ENCODE measurements around the gene ELMOD2. TPM values are rescaled to one million over a fixed set of nuclear protein-coding genes. Genes with fewer than 3 reads are reported as not detected.
A peak's percentile ranks its signal among the peaks of the same experiment; 100 is the strongest.

Gene ELMOD2
- polyA plus RNA-seq, 1 donor from 2014 or later, result 101 TPM

DNA sequence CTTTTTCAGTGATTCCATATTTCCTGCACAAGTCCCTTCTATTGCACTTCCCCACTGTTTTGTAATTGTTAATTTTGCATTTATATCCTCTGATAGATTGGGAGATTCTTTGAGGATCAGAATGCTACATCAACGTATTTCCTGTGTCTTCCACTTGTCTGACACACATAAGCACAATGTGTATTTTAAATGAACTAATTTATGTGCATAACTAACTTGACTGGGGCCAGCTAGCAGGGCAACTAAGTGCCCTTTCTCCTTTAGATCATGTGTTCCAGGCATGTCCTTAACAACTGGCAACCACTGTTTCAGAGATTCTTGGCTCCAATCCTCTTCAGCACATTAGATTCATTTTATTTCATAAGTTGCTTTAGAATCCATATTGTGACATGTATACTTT, 60.5 kb downstream of the ELMOD2 start:
- Histone ChIP-seq H3K36me3 (ENCODE audit: insufficient read depth, low read length) (no peaks in the 10 kb centered on the region), H3K9ac (ENCODE audit: low read length) (no peak overlapping the region), H3K4me3 (ENCODE audit: low read length) (no peak overlapping the region), H2AFZ (ENCODE audit: low read depth, low read length) (no peak overlapping the region), H3K27ac (ENCODE audit: low read length) (no peak overlapping the region), H3K9me2 (ENCODE audit: insufficient read depth, low read length) (no peaks in the 10 kb centered on the region), H3K27me3 (ENCODE audit: insufficient read depth, low read depth, low read length) (no peaks in the 10 kb centered on the region), H4K20me1 (ENCODE audit: insufficient read depth) (no peaks in the 10 kb centered on the region), H3K79me2 (replicated peaks; ENCODE audit: insufficient read depth, low read length) (no peaks in the 10 kb centered on the region), H3K9me3 (ENCODE audit: low read length) (no peaks in the 10 kb centered on the region), H3K4me2 (ENCODE audit: low read length) (no peak overlapping the region), H3F3A (ENCODE audit: insufficient read depth, low read length, poor library complexity, severe bottlenecking) (no peaks in the 10 kb centered on the region)
- TF ChIP-seq MXI1 (conservative IDR thresholded peaks at IDR 0.05; ENCODE audit: poor library complexity, severe bottlenecking), result no peak
- no peak for TF ChIP-seq RAD21 (conservative IDR thresholded peaks at IDR 0.05)
- no peak for TF ChIP-seq EZH2 (IDR thresholded peaks at IDR 0.05; ENCODE audit: borderline replicate concordance, insufficient read depth, low read length, poor library complexity, severe bottlenecking)
- TF ChIP-seq EP300 (conservative IDR thresholded peaks at IDR 0.05; ENCODE audit: poor library complexity, severe bottlenecking), result no peak
- TF ChIP-seq POLR2AphosphoS5 (IDR thresholded peaks at IDR 0.05), result no peak
- no peak for TF ChIP-seq TAF1 (IDR thresholded peaks at IDR 0.05; ENCODE audit: low read depth)

DNA sequence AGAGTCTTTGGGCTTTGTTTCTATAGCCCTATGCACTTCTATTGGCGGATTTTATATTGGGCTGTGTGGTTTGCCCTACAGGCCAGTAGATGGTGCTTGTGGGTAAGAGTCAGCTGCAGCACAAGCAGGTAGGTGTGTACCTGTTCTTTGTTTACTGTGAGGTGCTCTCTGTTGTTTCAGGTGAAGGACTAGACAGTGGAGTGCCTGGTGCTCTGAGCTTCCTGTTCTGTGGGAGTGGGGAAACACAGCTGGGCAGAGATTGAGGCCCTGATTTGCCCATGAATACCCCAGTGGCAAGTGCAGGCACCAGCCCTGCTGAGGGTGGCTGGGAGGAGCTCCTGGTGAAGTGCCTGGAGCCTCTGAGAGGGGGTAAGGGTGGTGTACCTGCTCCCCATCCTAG, 71.1 kb downstream of the ELMOD2 start:
- no peak overlapping the region for H3K4me3 ChIP-seq (ENCODE audit: low read length)
- no peak overlapping the region for H3K4me2 ChIP-seq (ENCODE audit: low read length)
- no peaks in the 10 kb centered on the region for H3K9me3 ChIP-seq (ENCODE audit: low read length)
- H3K9me2 ChIP-seq (ENCODE audit: insufficient read depth, low read length), result no peaks in the 10 kb centered on the region
- H3K27me3 ChIP-seq (ENCODE audit: insufficient read depth, low read depth, low read length), result no peaks in the 10 kb centered on the region
- H3F3A ChIP-seq (ENCODE audit: insufficient read depth, low read length, poor library complexity, severe bottlenecking), result no peaks in the 10 kb centered on the region
- no peak overlapping the region for H3K9ac ChIP-seq (ENCODE audit: low read length)
- no peaks in the 10 kb centered on the region for H4K20me1 ChIP-seq (ENCODE audit: insufficient read depth)
- H3K27ac ChIP-seq (ENCODE audit: low read length), result no peak overlapping the region
- H3K36me3 ChIP-seq (ENCODE audit: insufficient read depth, low read length), result no peaks in the 10 kb centered on the region
- no peaks in the 10 kb centered on the region for H3K79me2 ChIP-seq (replicated peaks; ENCODE audit: insufficient read depth, low read length)
- TF ChIP-seq, protein P1, sequence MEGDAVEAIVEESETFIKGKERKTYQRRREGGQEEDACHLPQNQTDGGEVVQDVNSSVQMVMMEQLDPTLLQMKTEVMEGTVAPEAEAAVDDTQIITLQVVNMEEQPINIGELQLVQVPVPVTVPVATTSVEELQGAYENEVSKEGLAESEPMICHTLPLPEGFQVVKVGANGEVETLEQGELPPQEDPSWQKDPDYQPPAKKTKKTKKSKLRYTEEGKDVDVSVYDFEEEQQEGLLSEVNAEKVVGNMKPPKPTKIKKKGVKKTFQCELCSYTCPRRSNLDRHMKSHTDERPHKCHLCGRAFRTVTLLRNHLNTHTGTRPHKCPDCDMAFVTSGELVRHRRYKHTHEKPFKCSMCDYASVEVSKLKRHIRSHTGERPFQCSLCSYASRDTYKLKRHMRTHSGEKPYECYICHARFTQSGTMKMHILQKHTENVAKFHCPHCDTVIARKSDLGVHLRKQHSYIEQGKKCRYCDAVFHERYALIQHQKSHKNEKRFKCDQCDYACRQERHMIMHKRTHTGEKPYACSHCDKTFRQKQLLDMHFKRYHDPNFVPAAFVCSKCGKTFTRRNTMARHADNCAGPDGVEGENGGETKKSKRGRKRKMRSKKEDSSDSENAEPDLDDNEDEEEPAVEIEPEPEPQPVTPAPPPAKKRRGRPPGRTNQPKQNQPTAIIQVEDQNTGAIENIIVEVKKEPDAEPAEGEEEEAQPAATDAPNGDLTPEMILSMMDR (IDR thresholded peaks at IDR 0.05; ENCODE audit: poor library complexity, severe bottlenecking), result peak; percentile 15
- TF ChIP-seq SMC3 (conservative IDR thresholded peaks at IDR 0.05; ENCODE audit: poor library complexity), result no peak
- peak; percentile 9 for TF ChIP-seq RAD21 (conservative IDR thresholded peaks at IDR 0.05)
- TF ChIP-seq MXI1 (conservative IDR thresholded peaks at IDR 0.05; ENCODE audit: poor library complexity, severe bottlenecking), result no peak
- no peak for TF ChIP-seq EZH2 (IDR thresholded peaks at IDR 0.05; ENCODE audit: borderline replicate concordance, insufficient read depth, low read length, poor library complexity, severe bottlenecking)
- TF ChIP-seq EP300 (conservative IDR thresholded peaks at IDR 0.05; ENCODE audit: poor library complexity, severe bottlenecking), result no peak
- no peak overlapping the region for H2AFZ ChIP-seq (ENCODE audit: low read depth, low read length)

GRCh38 chr4:140600408-140600807, 76.4 kb downstream of the ELMOD2 start:
- no peaks in the 10 kb centered on the region for H3K9me3 ChIP-seq (ENCODE audit: low read length)
- H3K4me3 ChIP-seq (ENCODE audit: low read length), result no peak overlapping the region
- no peaks in the 10 kb centered on the region for H3K36me3 ChIP-seq (ENCODE audit: insufficient read depth, low read length)
- H3K79me2 ChIP-seq (replicated peaks; ENCODE audit: insufficient read depth, low read length), result no peaks in the 10 kb centered on the region
- H4K20me1 ChIP-seq (ENCODE audit: insufficient read depth), result no peaks in the 10 kb centered on the region
- no peaks in the 10 kb centered on the region for H3K27me3 ChIP-seq (ENCODE audit: insufficient read depth, low read depth, low read length)
- no peak overlapping the region for H3K9ac ChIP-seq (ENCODE audit: low read length)
- TF ChIP-seq POLR2AphosphoS5 (IDR thresholded peaks at IDR 0.05) (no peak), MXI1 (conservative IDR thresholded peaks at IDR 0.05; ENCODE audit: poor library complexity, severe bottlenecking) (no peak), EZH2 (IDR thresholded peaks at IDR 0.05; ENCODE audit: borderline replicate concordance, insufficient read depth, low read length, poor library complexity, severe bottlenecking) (no peak), TAF1 (IDR thresholded peaks at IDR 0.05; ENCODE audit: low read depth) (no peak), RAD21 (conservative IDR thresholded peaks at IDR 0.05) (no peak), SMC3 (conservative IDR thresholded peaks at IDR 0.05; ENCODE audit: poor library complexity) (no peak), EP300 (conservative IDR thresholded peaks at IDR 0.05; ENCODE audit: poor library complexity, severe bottlenecking) (no peak)
- TF ChIP-seq, protein P1 (IDR thresholded peaks at IDR 0.05; ENCODE audit: poor library complexity, severe bottlenecking), result no peak
- TF ChIP-seq, protein P2, sequence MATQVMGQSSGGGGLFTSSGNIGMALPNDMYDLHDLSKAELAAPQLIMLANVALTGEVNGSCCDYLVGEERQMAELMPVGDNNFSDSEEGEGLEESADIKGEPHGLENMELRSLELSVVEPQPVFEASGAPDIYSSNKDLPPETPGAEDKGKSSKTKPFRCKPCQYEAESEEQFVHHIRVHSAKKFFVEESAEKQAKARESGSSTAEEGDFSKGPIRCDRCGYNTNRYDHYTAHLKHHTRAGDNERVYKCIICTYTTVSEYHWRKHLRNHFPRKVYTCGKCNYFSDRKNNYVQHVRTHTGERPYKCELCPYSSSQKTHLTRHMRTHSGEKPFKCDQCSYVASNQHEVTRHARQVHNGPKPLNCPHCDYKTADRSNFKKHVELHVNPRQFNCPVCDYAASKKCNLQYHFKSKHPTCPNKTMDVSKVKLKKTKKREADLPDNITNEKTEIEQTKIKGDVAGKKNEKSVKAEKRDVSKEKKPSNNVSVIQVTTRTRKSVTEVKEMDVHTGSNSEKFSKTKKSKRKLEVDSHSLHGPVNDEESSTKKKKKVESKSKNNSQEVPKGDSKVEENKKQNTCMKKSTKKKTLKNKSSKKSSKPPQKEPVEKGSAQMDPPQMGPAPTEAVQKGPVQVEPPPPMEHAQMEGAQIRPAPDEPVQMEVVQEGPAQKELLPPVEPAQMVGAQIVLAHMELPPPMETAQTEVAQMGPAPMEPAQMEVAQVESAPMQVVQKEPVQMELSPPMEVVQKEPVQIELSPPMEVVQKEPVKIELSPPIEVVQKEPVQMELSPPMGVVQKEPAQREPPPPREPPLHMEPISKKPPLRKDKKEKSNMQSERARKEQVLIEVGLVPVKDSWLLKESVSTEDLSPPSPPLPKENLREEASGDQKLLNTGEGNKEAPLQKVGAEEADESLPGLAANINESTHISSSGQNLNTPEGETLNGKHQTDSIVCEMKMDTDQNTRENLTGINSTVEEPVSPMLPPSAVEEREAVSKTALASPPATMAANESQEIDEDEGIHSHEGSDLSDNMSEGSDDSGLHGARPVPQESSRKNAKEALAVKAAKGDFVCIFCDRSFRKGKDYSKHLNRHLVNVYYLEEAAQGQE (IDR thresholded peaks at IDR 0.05; ENCODE audit: borderline replicate concordance), result no peak
- no peak overlapping the region for H3K4me2 ChIP-seq (ENCODE audit: low read length)
- H3K27ac ChIP-seq (ENCODE audit: low read length), result no peak overlapping the region
- no peaks in the 10 kb centered on the region for H3K9me2 ChIP-seq (ENCODE audit: insufficient read depth, low read length)
- H3F3A ChIP-seq (ENCODE audit: insufficient read depth, low read length, poor library complexity, severe bottlenecking), result no peaks in the 10 kb centered on the region
- no peak overlapping the region for H2AFZ ChIP-seq (ENCODE audit: low read depth, low read length)

Measured in neural cell (in vitro differentiated cells).